ENCODE measurements around the gene SLC26A8. TPM values are rescaled to one million over a fixed set of nuclear protein-coding genes. Genes with fewer than 3 reads are reported as not detected.
"Not testable (repeated sequence)": the region's sequence is repeated elsewhere in the genome, so short reads cannot be mapped to it uniquely, and the experiment has no call there.

Gene SLC26A8
- total and polyA plus RNA-seq, 9 donors: 0.08 to 0.38 (median 0.16) TPM; not detected in 4

- Histone ChIP-seq H3K4me3 (ENCODE audit: low read length) (no peak overlapping the region), H3K4me1 (ENCODE audit: control insufficient read depth, insufficient read depth, low read length) (no peaks in the 10 kb centered on the region), H3K9me3 (replicated peaks; ENCODE audit: control insufficient read depth, low read depth, low read length) (no peaks in the 10 kb centered on the region), H3K27me3 (ENCODE audit: control insufficient read depth, insufficient read depth, low read length) (peaks cover 2% of the 10 kb centered on the region), H3K27ac (ENCODE audit: low read length) (no peak overlapping the region), H3K36me3 (ENCODE audit: control insufficient read depth, insufficient read depth, low read length) (no peaks in the 10 kb centered on the region)
- WGBS (ENCODE audit: insufficient coverage): 29% methylated on average over 1 of the region's 2 CpGs
- DNase-seq: no peak
Observed at GRCh38 chr6:35933844-35934243, 90.6 kb downstream of the SLC26A8 start.

GRCh38 chr6:35931873-35932272, 92.6 kb downstream of the SLC26A8 start:
- not testable (repeated sequence) for H3K27me3 ChIP-seq (ENCODE audit: control insufficient read depth, insufficient read depth, low read length); H3K27ac ChIP-seq (ENCODE audit: low read length); H3K4me3 ChIP-seq (ENCODE audit: low read length); H3K4me1 ChIP-seq (ENCODE audit: control insufficient read depth, insufficient read depth, low read length); H3K9me3 ChIP-seq (replicated peaks; ENCODE audit: control insufficient read depth, low read depth, low read length); DNase-seq; H3K36me3 ChIP-seq (ENCODE audit: control insufficient read depth, insufficient read depth, low read length)
- 58% methylated on average over 6 of the region's 10 CpGs for WGBS (ENCODE audit: insufficient coverage)

- Histone ChIP-seq H3K27ac (ENCODE audit: low read length) (no peak overlapping the region), H3K4me3 (ENCODE audit: low read length) (no peak overlapping the region), H3K4me1 (ENCODE audit: control insufficient read depth, insufficient read depth, low read length) (no peaks in the 10 kb centered on the region), H3K27me3 (ENCODE audit: control insufficient read depth, insufficient read depth, low read length) (peaks cover 2% of the 10 kb centered on the region), H3K9me3 (replicated peaks; ENCODE audit: control insufficient read depth, low read depth, low read length) (no peaks in the 10 kb centered on the region), H3K36me3 (ENCODE audit: control insufficient read depth, insufficient read depth, low read length) (no peaks in the 10 kb centered on the region)
- DNase-seq: no peak
- WGBS (ENCODE audit: insufficient coverage): 90% methylated on average over 20 of the region's 30 CpGs
Observed at GRCh38 chr6:35931120-35931561, 93.3 kb downstream of the SLC26A8 start.

GRCh38 chr6:35929601-35930000, 94.8 kb downstream of the SLC26A8 start:
- WGBS (ENCODE audit: insufficient coverage): no CpG with 5 or more reads among the region's 1 CpG
- DNase-seq: no peak
- no peaks in the 10 kb centered on the region for H3K36me3 ChIP-seq (ENCODE audit: control insufficient read depth, insufficient read depth, low read length)
- H3K27ac ChIP-seq (ENCODE audit: low read length): no peak overlapping the region
- H3K27me3 ChIP-seq (ENCODE audit: control insufficient read depth, insufficient read depth, low read length): no peaks in the 10 kb centered on the region
- H3K4me3 ChIP-seq (ENCODE audit: low read length): no peak overlapping the region
- H3K9me3 ChIP-seq (replicated peaks; ENCODE audit: control insufficient read depth, low read depth, low read length): no peaks in the 10 kb centered on the region
- H3K4me1 ChIP-seq (ENCODE audit: control insufficient read depth, insufficient read depth, low read length): no peaks in the 10 kb centered on the region

GRCh38 chr6:35926509-35927215, 97.8 kb downstream of the SLC26A8 start:
- Histone ChIP-seq H3K4me3 (ENCODE audit: low read length) (no peak overlapping the region), H3K4me1 (ENCODE audit: control insufficient read depth, insufficient read depth, low read length) (no peaks in the 10 kb centered on the region), H3K27me3 (ENCODE audit: control insufficient read depth, insufficient read depth, low read length) (no peaks in the 10 kb centered on the region), H3K36me3 (ENCODE audit: control insufficient read depth, insufficient read depth, low read length) (no peaks in the 10 kb centered on the region), H3K27ac (ENCODE audit: low read length) (no peak overlapping the region), H3K9me3 (replicated peaks; ENCODE audit: control insufficient read depth, low read depth, low read length) (no peaks in the 10 kb centered on the region)
- no peak for DNase-seq
- no CpG with 5 or more reads among the region's 2 CpGs for WGBS (ENCODE audit: insufficient coverage)

- DNase-seq: no peak
- H3K36me3 ChIP-seq (ENCODE audit: control insufficient read depth, insufficient read depth, low read length): no peaks in the 10 kb centered on the region
- no peaks in the 10 kb centered on the region for H3K4me1 ChIP-seq (ENCODE audit: control insufficient read depth, insufficient read depth, low read length)
- no peak overlapping the region for H3K27ac ChIP-seq (ENCODE audit: low read length)
- WGBS (ENCODE audit: insufficient coverage): 100% methylated on average over 2 of the region's 3 CpGs
- no peak overlapping the region for H3K4me3 ChIP-seq (ENCODE audit: low read length)
- no peaks in the 10 kb centered on the region for H3K27me3 ChIP-seq (ENCODE audit: control insufficient read depth, insufficient read depth, low read length)
- no peaks in the 10 kb centered on the region for H3K9me3 ChIP-seq (replicated peaks; ENCODE audit: control insufficient read depth, low read depth, low read length)
Observed at GRCh38 chr6:35925961-35926360, 98.5 kb downstream of the SLC26A8 start.

GRCh38 chr6:35924146-35924545, 100.3 kb downstream of the SLC26A8 start:
- WGBS (ENCODE audit: insufficient coverage): no CpG with 5 or more reads among the region's 1 CpG
- H3K36me3 ChIP-seq (ENCODE audit: control insufficient read depth, insufficient read depth, low read length): no peaks in the 10 kb centered on the region
- peaks cover 10% of the 10 kb centered on the region for H3K4me1 ChIP-seq (ENCODE audit: control insufficient read depth, insufficient read depth, low read length)
- no peak for DNase-seq
- H3K27me3 ChIP-seq (ENCODE audit: control insufficient read depth, insufficient read depth, low read length): no peaks in the 10 kb centered on the region
- no peak overlapping the region for H3K27ac ChIP-seq (ENCODE audit: low read length)
- H3K4me3 ChIP-seq (ENCODE audit: low read length): no peak overlapping the region
- no peaks in the 10 kb centered on the region for H3K9me3 ChIP-seq (replicated peaks; ENCODE audit: control insufficient read depth, low read depth, low read length)

- Histone ChIP-seq H3K27ac (ENCODE audit: low read length) (no peak overlapping the region), H3K4me3 (ENCODE audit: low read length) (no peak overlapping the region)
- WGBS (ENCODE audit: insufficient coverage): 43% methylated on average over 3 of the region's 5 CpGs
Observed at GRCh38 chr6:35922139-35922554, 102.3 kb downstream of the SLC26A8 start.

GRCh38 chr6:35920793-35921732, 103.4 kb downstream of the SLC26A8 start, which contains the start of gene SRPK1:
TSS of gene SRPK1 (minus strand) at chr6:35921098. CDS start at chr6:35921056, 42 bp downstream.
- Histone ChIP-seq H3K27me3 (ENCODE audit: control insufficient read depth, insufficient read depth, low read length) (no peaks in the 10 kb centered on the region), H3K27ac (ENCODE audit: low read length) (no peak within 1 kb of the TSS), H3K36me3 (ENCODE audit: control insufficient read depth, insufficient read depth, low read length) (no peaks in the 10 kb centered on the region), H3K4me1 (ENCODE audit: control insufficient read depth, insufficient read depth, low read length) (peaks cover 11% of the 10 kb centered on the region), H3K9me3 (replicated peaks; ENCODE audit: control insufficient read depth, low read depth, low read length) (no peaks in the 10 kb centered on the region), H3K4me3 (ENCODE audit: low read length) (peak within 1 kb of the TSS; percentile 71)
- WGBS (ENCODE audit: insufficient coverage): 0% methylated on average over 53 of the region's 69 CpGs
- peak; percentile 91 for DNase-seq

More at GRCh38 chr6:35922139-35922554, 102.3 kb downstream of the SLC26A8 start:
- no peaks in the 10 kb centered on the region for H3K27me3 ChIP-seq (ENCODE audit: control insufficient read depth, insufficient read depth, low read length)
- peaks cover 11% of the 10 kb centered on the region for H3K4me1 ChIP-seq (ENCODE audit: control insufficient read depth, insufficient read depth, low read length)
- no peaks in the 10 kb centered on the region for H3K36me3 ChIP-seq (ENCODE audit: control insufficient read depth, insufficient read depth, low read length)
- no peaks in the 10 kb centered on the region for H3K9me3 ChIP-seq (replicated peaks; ENCODE audit: control insufficient read depth, low read depth, low read length)
- no peak for DNase-seq

Measured in muscle of leg (tissue), 11 donors.